H9 (cell line): ENCODE data around the gene MS4A4A. TPM values are rescaled to one million over a fixed set of nuclear protein-coding genes. Genes with fewer than 3 reads are reported as not detected.

Source experiments
- DNase-seq: peaks from one replicate; pipeline ENCODE4 v3.0.0-alpha.2; 2017
- H2AFZ ChIP-seq: one replicate; pipeline ENCODE4 v1.6.1; 2013; ENCODE audit warnings: mild to moderate bottlenecking, low read length, control low read depth, moderate library complexity
- H2AK5ac ChIP-seq: 2 replicates; pipeline ENCODE4 v1.6.1; 2013; ENCODE audit warnings: low read length, control low read depth, mixed read lengths; ENCODE audit not compliant: insufficient read length
- H2BK120ac ChIP-seq: one replicate; pipeline ENCODE4 v1.6.1; 2013; ENCODE audit warnings: low read depth, mild to moderate bottlenecking, low read length, control low read depth, inconsistent platforms; ENCODE audit not compliant: poor library complexity, severe bottlenecking
- H2BK12ac ChIP-seq: 2 replicates; pipeline ENCODE4 v1.6.1; 2013; ENCODE audit warnings: low read length, control low read depth, mixed read lengths, low read depth; ENCODE audit not compliant: insufficient read length
- H2BK15ac ChIP-seq: 2 replicates; pipeline ENCODE4 v1.6.1; 2013; ENCODE audit warnings: low read depth, low read length, control low read depth
- H2BK20ac ChIP-seq: one replicate; pipeline ENCODE4 v1.6.1; 2013; ENCODE audit warnings: low read depth, mild to moderate bottlenecking, low read length, control low read depth, inconsistent platforms; ENCODE audit not compliant: poor library complexity, severe bottlenecking
- H2BK5ac ChIP-seq: 2 replicates; pipeline ENCODE4 v1.6.1; 2013; ENCODE audit warnings: low read length, control low read depth, mixed read lengths; ENCODE audit not compliant: insufficient read length
- H3K14ac ChIP-seq: 2 replicates; pipeline ENCODE4 v1.6.1; 2013; ENCODE audit warnings: low read length, control low read depth; ENCODE audit not compliant: insufficient read depth
- H3K18ac ChIP-seq: 2 replicates; pipeline ENCODE4 v1.6.1; 2013; ENCODE audit warnings: low read depth, mild to moderate bottlenecking, mixed read lengths, low read length, control low read depth; ENCODE audit not compliant: insufficient read length
- H3K23ac ChIP-seq: 2 replicates; pipeline ENCODE4 v1.6.1; 2013; ENCODE audit warnings: low read length, control low read depth, mixed read lengths, low read depth; ENCODE audit not compliant: insufficient read length
- H3K23me2 ChIP-seq: 2 replicates; pipeline ENCODE4 v1.6.1; 2013; ENCODE audit warnings: low read depth, mild to moderate bottlenecking, mixed read lengths, low read length, control low read depth; ENCODE audit not compliant: insufficient read length, poor library complexity, severe bottlenecking
- H3K27ac ChIP-seq: 2 replicates; pipeline ENCODE4 v1.5.1; 2013; ENCODE audit warnings: low read length, control low read depth, mixed read lengths, low read depth; ENCODE audit not compliant: insufficient read length
- H3K27me3 ChIP-seq: 2 replicates; pipeline ENCODE4 v1.6.1; 2013; ENCODE audit warnings: low read length, control low read depth, inconsistent platforms; ENCODE audit not compliant: insufficient read depth
- H3K4ac ChIP-seq: 2 replicates; pipeline ENCODE4 v1.6.1; 2013; ENCODE audit warnings: low read depth, mild to moderate bottlenecking, control low read depth, inconsistent platforms, low read length, moderate library complexity
- H3K4me1 ChIP-seq: 2 replicates; pipeline ENCODE4 v1.6.1; 2013; ENCODE audit warnings: low read length, control low read depth, inconsistent platforms; ENCODE audit not compliant: insufficient read depth
- H3K4me2 ChIP-seq: 2 replicates; pipeline ENCODE4 v1.6.1; 2013; ENCODE audit warnings: low read length, control low read depth, mixed read lengths; ENCODE audit not compliant: insufficient read length, insufficient read depth
- H3K56ac ChIP-seq: 2 replicates; pipeline ENCODE4 v1.6.1; 2013; ENCODE audit warnings: low read depth, mild to moderate bottlenecking, mixed read lengths, low read length, control low read depth; ENCODE audit not compliant: insufficient read length
- H3K79me1 ChIP-seq: 2 replicates; pipeline ENCODE4 v1.6.1; 2013; ENCODE audit warnings: low read depth, mild to moderate bottlenecking, moderate library complexity, low read length, control low read depth, inconsistent platforms; ENCODE audit not compliant: insufficient read depth, poor library complexity, severe bottlenecking
- H3K79me2 ChIP-seq: 2 replicates; pipeline ENCODE4 v1.6.1; 2013; ENCODE audit warnings: low read length, control low read depth, inconsistent platforms; ENCODE audit not compliant: insufficient read depth
- H3K9ac ChIP-seq: 2 replicates; pipeline ENCODE4 v1.6.1; 2013; ENCODE audit warnings: low read length, control low read depth, mixed read lengths; ENCODE audit not compliant: insufficient read length; ENCODE audit errors: extremely low read depth
- H3K9me3 ChIP-seq: one replicate; pipeline ENCODE4 v1.6.1; 2013; ENCODE audit warnings: low read depth, low read length, inconsistent platforms; ENCODE audit not compliant: control insufficient read depth
- H3T11ph ChIP-seq: one replicate; pipeline ENCODE4 v1.6.1; 2013; ENCODE audit warnings: mild to moderate bottlenecking, low read length, control low read depth, inconsistent platforms
- H4K20me1 ChIP-seq: one replicate; pipeline ENCODE4 v1.6.1; 2013; ENCODE audit not compliant: control insufficient read depth, insufficient read length, insufficient read depth
- H4K5ac ChIP-seq: 2 replicates; pipeline ENCODE4 v1.6.1; 2013; ENCODE audit warnings: low read depth, mild to moderate bottlenecking, mixed read lengths, low read length, control low read depth; ENCODE audit not compliant: insufficient read length
- H4K8ac ChIP-seq: replicated peaks from 2 replicates; pipeline ENCODE4 v1.6.1; 2013; ENCODE audit warnings: low read length, control low read depth, mixed read lengths, low read depth; ENCODE audit not compliant: insufficient read length
- H4K91ac ChIP-seq: 2 replicates; pipeline ENCODE4 v1.6.1; 2013; ENCODE audit warnings: low read depth, mild to moderate bottlenecking, moderate library complexity, mixed read lengths, low read length, control low read depth; ENCODE audit not compliant: insufficient read length
- H3K27ac Mint-ChIP-seq, 3 experiments: 2 replicates in 2 of 3; 3 replicates in 1 of 3; pipeline ENCODE4 v1.8.0; 2020 to 2021; ENCODE audit warnings: mixed read lengths in 3 of 3, mild to moderate bottlenecking in 1 of 3, moderate library complexity in 1 of 3
- H3K27me3 Mint-ChIP-seq: 2 replicates; pipeline ENCODE4 v1.8.0; 2021; ENCODE audit warnings: low read depth, mild to moderate bottlenecking, moderate library complexity, mixed read lengths
- H3K36me3 Mint-ChIP-seq, 3 experiments: 2 replicates in 2 of 3; 3 replicates in 1 of 3; pipeline ENCODE4 v1.8.0; 2020 to 2021; ENCODE audit warnings: low read depth in 3 of 3, mixed read lengths in 3 of 3; ENCODE audit not compliant: insufficient read depth in 1 of 3
- H3K4me1 Mint-ChIP-seq, 2 experiments: 2 replicates each; pipeline ENCODE4 v1.8.0; 2020; ENCODE audit warnings: mixed read lengths in 2 of 2
- H3K4me3 Mint-ChIP-seq, 2 experiments: 2 replicates in 1 of 2; 3 replicates in 1 of 2; pipeline ENCODE4 v1.8.0; 2020 to 2021; ENCODE audit warnings: mild to moderate bottlenecking in 2 of 2, mixed read lengths in 2 of 2, moderate library complexity in 1 of 2
- H3K9me3 Mint-ChIP-seq, 2 experiments: 2 replicates in 1 of 2; 3 replicates in 1 of 2; pipeline ENCODE4 v1.8.0; 2020; ENCODE audit warnings: mild to moderate bottlenecking in 2 of 2, mixed read lengths in 2 of 2, moderate library complexity in 1 of 2
- CTCF ChIP-seq: fragments of 200-600 bp; sonication (generic); conservative IDR thresholded peaks from 3 replicates; pipeline ENCODE4 v1.8.0; 2021; ENCODE audit warnings: antibody characterized with exemption, mild to moderate bottlenecking
- WGBS: extraction: QIAGEN DNeasy Blood & Tissue Kit; methylation state at CpG from one replicate; pipeline ENCODE4 v1.1.7; 2013; ENCODE audit warnings: missing lambda C conversion rate, low lambda C conversion rate, mixed read lengths; ENCODE audit not compliant: insufficient read length; ENCODE audit errors: extremely low coverage; 5-methylcytosine and 5-hydroxymethylcytosine counted together
- total RNA-seq: library from RNA; stranded (reverse); gene quantifications from 2 replicates; pipeline ENCODE4 v1.2.1, GENCODE V29; 2021

Gene MS4A4A
- total RNA-seq, 1 experiment from 2014 or later = not detected

DNA sequence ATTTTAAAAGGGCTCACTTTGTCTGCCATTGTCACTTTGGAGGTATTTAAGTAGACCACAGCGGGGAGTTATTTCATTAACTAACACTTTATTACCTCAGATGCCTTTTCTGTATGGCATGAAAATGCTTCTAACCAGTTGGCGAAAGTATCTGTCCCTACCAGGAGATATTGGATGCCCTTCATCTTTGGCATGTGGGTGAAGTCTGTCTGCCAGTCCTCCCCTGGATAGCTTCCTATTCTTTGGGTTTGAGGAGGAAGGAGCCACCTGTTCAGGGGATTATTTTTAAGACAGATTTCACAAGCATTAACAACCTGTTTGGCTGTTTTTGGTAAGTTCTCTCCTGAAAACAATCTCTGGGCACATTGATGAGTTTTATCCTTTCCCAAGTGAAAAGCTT is 63.7 kb downstream of the MS4A4A start:
- Histone ChIP-seq H2BK5ac (no peak overlapping the region), H3K9ac (no peak overlapping the region), H4K91ac (no peak overlapping the region), H3K27ac (no peak overlapping the region), H4K20me1 (no peaks in the 10 kb centered on the region), H2AFZ (no peak overlapping the region), H3K23ac (no peak overlapping the region), H3K4me1 (no peaks in the 10 kb centered on the region), H3K27me3 (no peaks in the 10 kb centered on the region), H3K9me3 (no peaks in the 10 kb centered on the region), H3K18ac (no peak overlapping the region), H3K4ac (no peak overlapping the region), H3K4me2 (no peak overlapping the region), H3K56ac (no peak overlapping the region), H3K14ac (no peak overlapping the region), H3T11ph (no peak overlapping the region), H3K79me1 (no peaks in the 10 kb centered on the region), H3K79me2 (no peaks in the 10 kb centered on the region), H2BK12ac (no peak overlapping the region), H2BK120ac (no peak overlapping the region), H3K23me2 (no peaks in the 10 kb centered on the region), H2BK20ac (no peak overlapping the region), H4K5ac (no peak overlapping the region), H4K8ac (no peak overlapping the region), H2BK15ac (no peak overlapping the region), H2AK5ac (no peak overlapping the region)
- Mint-ChIP-seq H3K27ac (no peak overlapping the region), H3K4me1 (peaks cover 4 to 15% of the 10 kb centered on the region in 2 experiments), H3K36me3 (no peaks in the 10 kb centered on the region), H3K27me3 (no peaks in the 10 kb centered on the region; the same call in 1 of the 2 replicates), H3K9me3 (0 out of 5 replicates have a peak, but pooled peaks cover 0 to under 1% of the 10 kb centered on the region in 2 experiments), H3K4me3 (no peak overlapping the region)
- no peak for TF ChIP-seq CTCF
- no CpG with 5 or more reads among the region's 2 CpGs for WGBS
- no peak for DNase-seq
